SU-DHL-6 (cell line): ENCODE results near the gene CPNE4.

Experiments used
- H2AFZ ChIP-seq: fragments of 200-600 bp; sonication (generic); 2 replicates; pipeline ENCODE4 v1.6.1; 2014; ENCODE audit warnings: low read depth, mild to moderate bottlenecking, moderate library complexity, mixed read lengths, antibody characterized with exemption, low read length; ENCODE audit not compliant: severe bottlenecking
- H3F3A ChIP-seq: fragments of 200-600 bp; shearing (Covaris generic); 2 replicates; pipeline ENCODE4 v1.6.0; 2016; ENCODE audit warnings: antibody characterized with exemption, mild to moderate bottlenecking; ENCODE audit not compliant: insufficient read depth
- H3K27ac ChIP-seq: fragments of 200-600 bp; sonication (generic); 2 replicates; pipeline ENCODE4 v1.5.1; 2016; ENCODE audit warnings: low read depth, mild to moderate bottlenecking, low read length, moderate library complexity, mixed read lengths
- H3K27me3 ChIP-seq: fragments of 200-600 bp; sonication (generic), shearing (Covaris generic); 2 replicates; pipeline ENCODE4 v1.6.0; 2014; ENCODE audit warnings: mild to moderate bottlenecking, low read length
- H3K36me3 ChIP-seq: fragments of 200-600 bp; sonication (generic); 2 replicates; pipeline ENCODE4 v1.6.1; 2014; ENCODE audit warnings: mild to moderate bottlenecking, low read length, mixed read lengths
- H3K4me2 ChIP-seq: fragments of 300-600, 200-600 bp; shearing (Covaris generic), sonication (generic); 2 replicates; pipeline ENCODE4 v1.6.0; 2014; ENCODE audit warnings: low read length, low read depth, mild to moderate bottlenecking; ENCODE audit not compliant: poor library complexity, severe bottlenecking
- H3K4me3 ChIP-seq: fragments of 200-600 bp; sonication (generic); 2 replicates; pipeline ENCODE4 v1.5.1; 2014; ENCODE audit warnings: antibody characterized with exemption, low read length, mild to moderate bottlenecking, mixed read lengths; ENCODE audit not compliant: insufficient read depth, poor library complexity, severe bottlenecking
- H3K79me2 ChIP-seq: fragments of 200-600 bp; sonication (generic); 2 replicates; pipeline ENCODE4 v1.6.1; 2014; ENCODE audit warnings: mild to moderate bottlenecking, low read length, moderate library complexity; ENCODE audit not compliant: insufficient read depth
- H3K9ac ChIP-seq: fragments of 200-600 bp; sonication (generic); 2 replicates; pipeline ENCODE4 v1.7.0; 2014; ENCODE audit warnings: mild to moderate bottlenecking, low read length
- H3K9me2 ChIP-seq: fragments of 200-600 bp; sonication (generic); replicated peaks from 2 replicates; pipeline ENCODE4 v1.6.1; 2014; ENCODE audit warnings: low read length; ENCODE audit not compliant: insufficient read depth
- H3K9me3 ChIP-seq: fragments of 200-600 bp; sonication (generic); 2 replicates; pipeline ENCODE4 v1.6.1; 2014; ENCODE audit warnings: low read length, mixed read lengths; ENCODE audit not compliant: insufficient read depth
- H4K20me1 ChIP-seq: fragments of 200-600 bp; sonication (generic); 2 replicates; pipeline ENCODE4 v1.6.1; 2014; ENCODE audit warnings: low read depth, mild to moderate bottlenecking, antibody characterized with exemption, low read length, moderate library complexity, mixed read lengths
- EZH2phosphoT487 ChIP-seq: fragments of 200-600 bp; sonication (generic), shearing (Covaris generic); conservative IDR thresholded peaks from 2 replicates; pipeline ENCODE4 v1.6.1; 2018; ENCODE audit warnings: mild to moderate bottlenecking, antibody characterized with exemption, low read length, moderate library complexity, mixed read lengths
- TF ChIP-seq, protein P1 (sequence below): fragments of 200-600 bp; sonication (generic); IDR thresholded peaks from one replicate; pipeline ENCODE4 v1.5.1; 2017; ENCODE audit warnings: antibody characterized with exemption, mild to moderate bottlenecking, low read length, moderate library complexity; ENCODE audit not compliant: insufficient read depth, poor library complexity, severe bottlenecking

CPNE4 gene

GRCh38 chr3:132032959-132033358 is 1.9 kb downstream of the CPNE4 start:
- no peak overlapping the region for H3K9ac ChIP-seq
- no peak overlapping the region for H3K4me3 ChIP-seq
- H3K27ac ChIP-seq = no peak overlapping the region
- no peaks in the 10 kb centered on the region for H3K9me3 ChIP-seq
- H3K27me3 ChIP-seq = no peaks in the 10 kb centered on the region
- H2AFZ ChIP-seq = no peak overlapping the region
- TF ChIP-seq, protein P1, sequence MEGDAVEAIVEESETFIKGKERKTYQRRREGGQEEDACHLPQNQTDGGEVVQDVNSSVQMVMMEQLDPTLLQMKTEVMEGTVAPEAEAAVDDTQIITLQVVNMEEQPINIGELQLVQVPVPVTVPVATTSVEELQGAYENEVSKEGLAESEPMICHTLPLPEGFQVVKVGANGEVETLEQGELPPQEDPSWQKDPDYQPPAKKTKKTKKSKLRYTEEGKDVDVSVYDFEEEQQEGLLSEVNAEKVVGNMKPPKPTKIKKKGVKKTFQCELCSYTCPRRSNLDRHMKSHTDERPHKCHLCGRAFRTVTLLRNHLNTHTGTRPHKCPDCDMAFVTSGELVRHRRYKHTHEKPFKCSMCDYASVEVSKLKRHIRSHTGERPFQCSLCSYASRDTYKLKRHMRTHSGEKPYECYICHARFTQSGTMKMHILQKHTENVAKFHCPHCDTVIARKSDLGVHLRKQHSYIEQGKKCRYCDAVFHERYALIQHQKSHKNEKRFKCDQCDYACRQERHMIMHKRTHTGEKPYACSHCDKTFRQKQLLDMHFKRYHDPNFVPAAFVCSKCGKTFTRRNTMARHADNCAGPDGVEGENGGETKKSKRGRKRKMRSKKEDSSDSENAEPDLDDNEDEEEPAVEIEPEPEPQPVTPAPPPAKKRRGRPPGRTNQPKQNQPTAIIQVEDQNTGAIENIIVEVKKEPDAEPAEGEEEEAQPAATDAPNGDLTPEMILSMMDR = no peak
- TF ChIP-seq EZH2phosphoT487 = no peak
- no peaks in the 10 kb centered on the region for H3K79me2 ChIP-seq
- no peaks in the 10 kb centered on the region for H3F3A ChIP-seq
- no peaks in the 10 kb centered on the region for H3K36me3 ChIP-seq
- no peaks in the 10 kb centered on the region for H3K9me2 ChIP-seq
- H3K4me2 ChIP-seq = no peak overlapping the region
- H4K20me1 ChIP-seq = no peaks in the 10 kb centered on the region

DNA sequence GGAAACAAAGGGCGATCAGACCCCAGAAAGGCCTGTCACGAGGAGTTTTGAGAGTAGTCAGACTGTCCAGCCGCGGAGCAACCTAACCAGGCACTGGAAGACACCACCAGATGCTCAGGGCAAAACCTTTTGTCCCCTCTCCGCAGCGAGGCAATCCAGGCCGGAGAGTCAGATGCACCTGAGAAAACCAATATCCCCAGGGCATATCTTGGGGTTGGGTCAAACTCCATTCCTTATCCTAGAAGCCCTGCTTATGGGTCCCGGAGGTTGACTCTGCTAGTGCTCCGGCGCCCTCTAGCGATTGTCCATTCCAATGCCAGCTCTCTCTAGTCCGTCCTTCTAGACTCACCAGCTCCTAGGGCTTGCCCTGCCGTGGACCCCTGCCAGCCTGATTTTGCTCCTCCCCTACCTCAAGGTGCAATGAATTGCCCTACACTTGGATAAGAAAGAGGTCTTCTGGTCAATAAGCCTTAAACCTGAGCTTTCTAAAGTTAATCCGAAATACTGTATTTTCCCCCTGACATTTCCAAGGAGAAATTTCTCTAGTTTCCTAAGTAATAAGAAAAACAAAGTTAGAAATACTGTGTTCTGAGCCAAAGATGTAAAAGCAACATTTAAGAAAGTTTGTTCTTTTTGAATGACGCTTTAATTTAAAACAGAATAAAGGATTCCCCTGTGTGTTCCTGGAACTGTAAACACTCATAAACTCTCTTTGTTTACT is 5.5 kb downstream of the CPNE4 start:
- Histone ChIP-seq H3K27ac (no peak overlapping the region), H3K9me2 (no peaks in the 10 kb centered on the region), H3K27me3 (no peaks in the 10 kb centered on the region), H3K4me2 (no peak overlapping the region), H3K79me2 (no peaks in the 10 kb centered on the region), H2AFZ (no peak overlapping the region), H3K36me3 (no peaks in the 10 kb centered on the region), H3K4me3 (no peak overlapping the region), H3K9me3 (no peaks in the 10 kb centered on the region), H3F3A (no peaks in the 10 kb centered on the region), H4K20me1 (no peaks in the 10 kb centered on the region), H3K9ac (no peak overlapping the region)
- TF ChIP-seq EZH2phosphoT487 = no peak
- TF ChIP-seq, protein P1 = peak; percentile 60

- TF ChIP-seq, protein P1 = no peak
- no peak for TF ChIP-seq EZH2phosphoT487
- Histone ChIP-seq H3K4me3 (no peak overlapping the region), H4K20me1 (no peaks in the 10 kb centered on the region), H3K36me3 (no peaks in the 10 kb centered on the region), H3F3A (no peaks in the 10 kb centered on the region), H3K9ac (no peak overlapping the region), H3K4me2 (no peak overlapping the region), H3K27ac (no peak overlapping the region), H3K79me2 (no peaks in the 10 kb centered on the region), H3K9me2 (no peaks in the 10 kb centered on the region), H3K27me3 (no peaks in the 10 kb centered on the region), H3K9me3 (no peaks in the 10 kb centered on the region), H2AFZ (no peak overlapping the region)
Observed at GRCh38 chr3:132022914-132023313, 11.9 kb downstream of the CPNE4 start.
